SK-N-SH (cell line): ENCODE measurements around the gene DCAKD. TPM values are rescaled to one million over a fixed set of nuclear protein-coding genes. Genes with fewer than 3 reads are reported as not detected.

Experiments
- CTCF ChIA-PET: fragments of 300-600, 350-600 bp; formaldehyde crosslinking; extraction: SDS; loops from one replicate; lab custom pipeline; 2021; lab: Yijun Ruan, JAX
- POLR2A ChIA-PET: fragments of 350-600 bp; sonication (Branson Sonifier 250); formaldehyde crosslinking; extraction: SDS; loops from one replicate; lab custom pipeline; 2020; ENCODE audit warnings: antibody characterized with exemption, inconsistent platforms; lab: Yijun Ruan, JAX
- DNase-seq: peaks from one replicate; pipeline ENCODE4 v3.0.0; 2012
- H2AFZ ChIP-seq: fragments of 200-600 bp; sonication (generic); 2 replicates; pipeline ENCODE4 v1.8.1; 2016; ENCODE audit warnings: antibody characterized with exemption, mild to moderate bottlenecking, low read depth
- H3F3A ChIP-seq: fragments of 200-600 bp; sonication (generic); replicated peaks from 2 replicates; pipeline ENCODE3; 2016; ENCODE audit warnings: antibody characterized with exemption, mild to moderate bottlenecking; ENCODE audit not compliant: insufficient read depth
- H3K27ac ChIP-seq, 2 experiments: fragments of 200-500 bp in 1 of 2; fragments of 200-600 bp in 1 of 2; sonication (Bioruptor generic) in 1 of 2; sonication (generic), shearing (Covaris generic) in 1 of 2; 2 replicates each; pipeline versions ENCODE4 v1.5.1 to v1.6.1; 2014 to 2016; ENCODE audit warnings: low read depth in 2 of 2, inconsistent platforms in 1 of 2, low read length in 1 of 2, mild to moderate bottlenecking in 1 of 2, mixed read lengths in 1 of 2
- H3K27me3 ChIP-seq: fragments of 200-600 bp; sonication (generic), shearing (Covaris generic); 2 replicates; pipeline ENCODE4 v1.6.1; 2016; ENCODE audit warnings: mixed run types; ENCODE audit not compliant: insufficient read depth
- H3K36me3 ChIP-seq, 2 experiments: fragments of 200-500 bp in 1 of 2; fragments of 200-600 bp in 1 of 2; sonication (Bioruptor generic) in 1 of 2; sonication (generic) in 1 of 2; replicated peaks in 1 of 2; 2 replicates each; pipeline versions ENCODE3 to v1.5.1; 2014 to 2016; ENCODE audit warnings: low read length in 1 of 2, mild to moderate bottlenecking in 1 of 2; ENCODE audit not compliant: insufficient read depth in 2 of 2, control insufficient read depth in 1 of 2
- H3K4me1 ChIP-seq, 2 experiments: fragments of 200-500 bp in 1 of 2; fragments of 200-600 bp in 1 of 2; sonication (Bioruptor generic) in 1 of 2; sonication (generic), shearing (Covaris generic) in 1 of 2; 2 replicates each; pipeline versions ENCODE4 v1.5.1 to v1.6.1; 2014 to 2016; ENCODE audit warnings: low read depth in 1 of 2, low read length in 1 of 2, mixed run types in 1 of 2; ENCODE audit not compliant: insufficient read depth in 2 of 2, control insufficient read depth in 1 of 2
- H3K4me2 ChIP-seq: fragments of 200-600 bp; sonication (generic), shearing (Covaris generic); 2 replicates; pipeline ENCODE4 v1.6.1; 2017; ENCODE audit warnings: mixed run types
- H3K4me3 ChIP-seq, 2 experiments: fragments of 200-500 bp in 1 of 2; fragments of 200-600 bp in 1 of 2; sonication (Bioruptor generic) in 1 of 2; sonication (generic), shearing (Covaris generic) in 1 of 2; 2 replicates each; pipeline versions ENCODE4 v1.5.1 to v1.8.1; 2014 to 2016; ENCODE audit warnings: low read depth in 2 of 2, inconsistent platforms in 1 of 2, low read length in 1 of 2, mild to moderate bottlenecking in 1 of 2, mixed read lengths in 1 of 2, moderate library complexity in 1 of 2
- H3K79me2 ChIP-seq: fragments of 200-600 bp; sonication (generic); 2 replicates; pipeline ENCODE4 v1.8.1; 2017; ENCODE audit warnings: mild to moderate bottlenecking; ENCODE audit not compliant: insufficient read depth
- H3K9ac ChIP-seq: fragments of 200-600 bp; sonication (generic); 2 replicates; pipeline ENCODE4 v1.6.1; 2017; ENCODE audit warnings: mixed run types
- H3K9me2 ChIP-seq: fragments of 200-600 bp; sonication (generic); 2 replicates; pipeline ENCODE4 v1.6.1; 2017; ENCODE audit warnings: mixed run types
- H3K9me3 ChIP-seq: fragments of 200-600 bp; sonication (generic); 2 replicates; pipeline ENCODE4 v1.6.1; 2017; ENCODE audit warnings: mixed run types, mild to moderate bottlenecking, moderate library complexity
- H4K20me1 ChIP-seq: fragments of 200-600 bp; sonication (generic); 2 replicates; pipeline ENCODE4 v1.6.1; 2017; ENCODE audit warnings: mild to moderate bottlenecking, mixed run types; ENCODE audit not compliant: insufficient read depth
- CHD2 ChIP-seq: fragments of 150-350 bp; IDR thresholded peaks from 2 replicates; pipeline ENCODE4 v1.6.1; 2018; ENCODE audit warnings: low read length; ENCODE audit not compliant: partially characterized antibody
- FOSL2 ChIP-seq: IDR thresholded peaks from 2 replicates; pipeline ENCODE4 v1.4.0; 2012; ENCODE audit warnings: low read depth, mild to moderate bottlenecking, moderate library complexity, borderline replicate concordance
- FOXJ3 ChIP-seq: sonication (generic); formaldehyde crosslinking; IDR thresholded peaks from 2 replicates; pipeline ENCODE4 v1.5.1; 2020; ENCODE audit warnings: mild to moderate bottlenecking, missing genetic modification reagents
- GABPA ChIP-seq: IDR thresholded peaks from 2 replicates; pipeline ENCODE4 v1.4.0; 2012; ENCODE audit warnings: low read depth, mild to moderate bottlenecking
- IRF3 ChIP-seq: fragments of 150-350 bp; IDR thresholded peaks from 2 replicates; pipeline ENCODE4 v1.6.1; 2016; ENCODE audit warnings: mild to moderate bottlenecking, low read depth, low read length
- JUND ChIP-seq: IDR thresholded peaks from 2 replicates; pipeline ENCODE4 v1.4.0; 2012
- NFIC ChIP-seq: IDR thresholded peaks from 2 replicates; pipeline ENCODE4 v1.4.0; 2012; ENCODE audit warnings: borderline replicate concordance
- NRF1 ChIP-seq: IDR thresholded peaks from 2 replicates; pipeline ENCODE4 v1.6.1; 2012; ENCODE audit warnings: low read depth, mild to moderate bottlenecking, low read length
- POLR2AphosphoS5 ChIP-seq: IDR thresholded peaks from 2 replicates; pipeline ENCODE4 v1.6.1; 2012; ENCODE audit warnings: low read depth, low read length
- RAD21 ChIP-seq: IDR thresholded peaks from 2 replicates; pipeline ENCODE4 v1.6.1; 2012; ENCODE audit warnings: mild to moderate bottlenecking, low read length
- RXRA ChIP-seq: IDR thresholded peaks from 2 replicates; pipeline ENCODE4 v1.4.0; 2012; ENCODE audit warnings: low read depth, mild to moderate bottlenecking, borderline replicate concordance
- SMC3 ChIP-seq: IDR thresholded peaks from 2 replicates; pipeline ENCODE4 v1.6.1; 2012; ENCODE audit warnings: low read depth, low read length, improper control_type of control experiment
- TAF1 ChIP-seq: IDR thresholded peaks from 2 replicates; pipeline ENCODE4 v1.6.1; 2012; ENCODE audit warnings: low read depth, mild to moderate bottlenecking, low read length, moderate library complexity, borderline replicate concordance
- TCF12 ChIP-seq: IDR thresholded peaks from 2 replicates; pipeline ENCODE4 v1.4.0; 2012
- USF1 ChIP-seq: IDR thresholded peaks from 2 replicates; pipeline ENCODE4 v1.4.0; 2012; ENCODE audit warnings: low read depth, borderline replicate concordance
- USF2 ChIP-seq: fragments of 150-350 bp; IDR thresholded peaks from 2 replicates; pipeline ENCODE4 v1.6.1; 2017; ENCODE audit warnings: antibody characterized with exemption, low read length, low read depth, borderline replicate concordance
- YY1 ChIP-seq: IDR thresholded peaks from 2 replicates; pipeline ENCODE4 v1.4.0; 2012; ENCODE audit warnings: low read depth, mild to moderate bottlenecking
- WGBS: methylation state at CpG from one replicate; pipeline ENCODE4 v1.1.6; 2017; ENCODE audit warnings: low lambda C conversion rate; 5-methylcytosine and 5-hydroxymethylcytosine counted together
- polyA plus RNA-seq, 3 experiments: library from polyadenylated mRNA; depleted of rRNA; stranded (reverse); fragments of >200 nt; gene quantifications; 2 replicates each; pipeline ENCODE4 v1.2.3, GENCODE V29; 2012
- TF ChIP-seq, protein P1 (sequence below): IDR thresholded peaks from 2 replicates; pipeline ENCODE4 v1.6.1; 2012; ENCODE audit warnings: mild to moderate bottlenecking, low read depth, low read length, moderate library complexity

DCAKD gene
- polyA plus RNA-seq, 1 of the 3 experiments (the other 2 are of a cell fraction) = 48.8 TPM

DNA sequence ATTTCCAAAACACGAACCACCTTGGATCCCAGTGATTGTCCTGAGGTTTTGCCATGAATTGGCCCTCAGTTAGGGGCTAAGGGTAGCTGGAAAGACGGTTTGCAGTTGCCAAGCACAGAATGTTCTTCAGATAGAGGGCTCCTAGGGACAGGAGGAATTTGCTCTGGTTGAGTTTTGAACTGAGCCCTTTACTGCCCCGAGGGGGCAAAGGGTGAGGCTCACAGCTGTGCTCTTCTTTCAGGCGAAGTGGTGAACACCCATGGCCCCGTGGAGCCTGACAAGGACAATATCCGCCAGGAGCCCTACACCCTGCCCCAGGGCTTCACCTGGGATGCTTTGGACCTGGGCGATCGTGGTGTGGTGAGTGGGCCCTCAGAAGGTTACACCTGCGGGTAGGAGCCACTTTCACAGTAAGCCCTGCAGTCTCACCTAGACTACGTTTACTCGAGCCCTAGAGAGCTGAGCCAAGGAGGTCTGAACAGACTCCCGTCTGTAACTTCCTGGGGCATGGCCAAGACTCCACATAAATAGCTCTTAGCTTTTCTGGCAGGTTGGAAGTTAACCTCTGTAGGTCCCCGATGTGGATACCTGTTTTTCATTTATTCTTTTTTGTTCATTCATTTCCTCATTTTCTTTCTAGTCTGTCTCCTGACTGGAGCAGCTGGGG, 42.1 kb upstream of the DCAKD start:
- POLR2A ChIA-PET = no interaction called here
- no peaks in the 10 kb centered on the region for H3K27me3 ChIP-seq
- CTCF ChIA-PET = interaction anchor here (1.0 to 14.8 kb wide), 3 partner anchors 38 to 71 kb away, joined by 4 to 194 read pairs (median 4); partner anchors contain the start of genes ACBD4, DCAKD and PLCD3
- H3K9ac ChIP-seq = peak overlapping the region; percentile 77
- peak overlapping the region; percentile 83 to 97 for H3K27ac ChIP-seq
- H3K4me2 ChIP-seq = peak overlapping the region; percentile 66; the same call in 1 of the 2 replicates
- peaks cover 36 to 67% of the 10 kb centered on the region in 2 experiments for H3K36me3 ChIP-seq
- no peaks in the 10 kb centered on the region for H3K9me2 ChIP-seq
- no peak overlapping the region for H2AFZ ChIP-seq
- H3F3A ChIP-seq = peaks cover 35% of the 10 kb centered on the region
- H3K79me2 ChIP-seq = peaks cover 40% of the 10 kb centered on the region
- no peaks in the 10 kb centered on the region for H4K20me1 ChIP-seq
- 58% methylated on average over 10 of the region's 13 CpGs for WGBS
- H3K4me1 ChIP-seq = peaks cover 0 to 11% of the 10 kb centered on the region in 2 experiments; a peak in 3 of 4 replicates
- no peak for DNase-seq
- no peak for TF ChIP-seq GABPA
- TF ChIP-seq FOXJ3 (CRISPR knock-in tag) = no peak
- TF ChIP-seq CHD2 = no peak
- TF ChIP-seq NFIC = no peak
- no peak for TF ChIP-seq FOSL2
- TF ChIP-seq, protein P1, sequence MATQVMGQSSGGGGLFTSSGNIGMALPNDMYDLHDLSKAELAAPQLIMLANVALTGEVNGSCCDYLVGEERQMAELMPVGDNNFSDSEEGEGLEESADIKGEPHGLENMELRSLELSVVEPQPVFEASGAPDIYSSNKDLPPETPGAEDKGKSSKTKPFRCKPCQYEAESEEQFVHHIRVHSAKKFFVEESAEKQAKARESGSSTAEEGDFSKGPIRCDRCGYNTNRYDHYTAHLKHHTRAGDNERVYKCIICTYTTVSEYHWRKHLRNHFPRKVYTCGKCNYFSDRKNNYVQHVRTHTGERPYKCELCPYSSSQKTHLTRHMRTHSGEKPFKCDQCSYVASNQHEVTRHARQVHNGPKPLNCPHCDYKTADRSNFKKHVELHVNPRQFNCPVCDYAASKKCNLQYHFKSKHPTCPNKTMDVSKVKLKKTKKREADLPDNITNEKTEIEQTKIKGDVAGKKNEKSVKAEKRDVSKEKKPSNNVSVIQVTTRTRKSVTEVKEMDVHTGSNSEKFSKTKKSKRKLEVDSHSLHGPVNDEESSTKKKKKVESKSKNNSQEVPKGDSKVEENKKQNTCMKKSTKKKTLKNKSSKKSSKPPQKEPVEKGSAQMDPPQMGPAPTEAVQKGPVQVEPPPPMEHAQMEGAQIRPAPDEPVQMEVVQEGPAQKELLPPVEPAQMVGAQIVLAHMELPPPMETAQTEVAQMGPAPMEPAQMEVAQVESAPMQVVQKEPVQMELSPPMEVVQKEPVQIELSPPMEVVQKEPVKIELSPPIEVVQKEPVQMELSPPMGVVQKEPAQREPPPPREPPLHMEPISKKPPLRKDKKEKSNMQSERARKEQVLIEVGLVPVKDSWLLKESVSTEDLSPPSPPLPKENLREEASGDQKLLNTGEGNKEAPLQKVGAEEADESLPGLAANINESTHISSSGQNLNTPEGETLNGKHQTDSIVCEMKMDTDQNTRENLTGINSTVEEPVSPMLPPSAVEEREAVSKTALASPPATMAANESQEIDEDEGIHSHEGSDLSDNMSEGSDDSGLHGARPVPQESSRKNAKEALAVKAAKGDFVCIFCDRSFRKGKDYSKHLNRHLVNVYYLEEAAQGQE = no peak
- TF ChIP-seq TCF12 = no peak
- no peak for TF ChIP-seq POLR2AphosphoS5
- TF ChIP-seq USF2 = no peak
- TF ChIP-seq NRF1 = no peak
- TF ChIP-seq RAD21 = no peak
- no peak for TF ChIP-seq TAF1
- TF ChIP-seq USF1 = no peak
- TF ChIP-seq SMC3 = no peak
- no peak for TF ChIP-seq IRF3
- no peak for TF ChIP-seq JUND
- no peak for TF ChIP-seq YY1
- no peak for TF ChIP-seq RXRA
- TF ChIP-seq, all 33 proteins: peak for 0
- Histone ChIP-seq H3K9me3 (no peaks in the 10 kb centered on the region), H3K4me3 (no peak overlapping the region)
